ENCODE data around the gene MPDU1. TPM values are rescaled to one million over a fixed set of nuclear protein-coding genes. Genes with fewer than 3 reads are reported as not detected.
"Not testable (repeated sequence)": the region's sequence is repeated elsewhere in the genome, so short reads cannot be mapped to it uniquely, and the experiment has no call there.

Gene MPDU1
- total RNA-seq, 4 donors from 2014 or later, result 86.5 to 144 (median 122) TPM

GRCh38 chr17:7620835-7621234 is 37.2 kb downstream of the MPDU1 start:
- ATAC-seq (ENCODE audit: low FRiP score), result no peak
- no peak for TF ChIP-seq CTCF (IDR thresholded peaks at IDR 0.05)
- no peak for DNase-seq (ENCODE audit: low spot score)

- TF ChIP-seq CTCF (IDR thresholded peaks at IDR 0.05), result no peak
- no peak for DNase-seq (ENCODE audit: low spot score)
- ATAC-seq (ENCODE audit: low FRiP score), result no peak
These were observed 40.0 kb downstream of the MPDU1 start for GRCh38 chr17:7623661-7624060.

GRCh38 chr17:7625749-7626148 is 42.1 kb downstream of the MPDU1 start:
- not testable (repeated sequence) for ATAC-seq (ENCODE audit: low FRiP score); DNase-seq (ENCODE audit: low spot score)

- ATAC-seq (ENCODE audit: low FRiP score) (no peak), DNase-seq (ENCODE audit: low spot score) (no peak)
- TF ChIP-seq CTCF (IDR thresholded peaks at IDR 0.05), result no peak
These were observed 42.7 kb downstream of the MPDU1 start for GRCh38 chr17:7626307-7626706.

GRCh38 chr17:7626956-7627249 is 43.3 kb downstream of the MPDU1 start:
- no peak for TF ChIP-seq CTCF (IDR thresholded peaks at IDR 0.05)
- DNase-seq (ENCODE audit: low spot score), result no peak
- no peak for ATAC-seq (ENCODE audit: low FRiP score)

- no peak for TF ChIP-seq CTCF (IDR thresholded peaks at IDR 0.05)
- DNase-seq (ENCODE audit: low spot score) (peak; percentile 79), ATAC-seq (ENCODE audit: low FRiP score) (peak; percentile 98)
These were observed 43.8 kb downstream of the MPDU1 start, which contains the start of gene SAT2 for GRCh38 chr17:7627250-7628121. SAT2 (minus strand) TSS chr17:7627821; CDS start chr17:7627635, 186 bp downstream.

GRCh38 chr17:7629939-7630571 is 46.4 kb downstream of the MPDU1 start, which contains the start of gene SHBG:
SHBG (plus strand) TSS chr17:7630135; CDS start chr17:7630173, 38 bp downstream.
- no peak for ATAC-seq (ENCODE audit: low FRiP score)
- no peak for DNase-seq (ENCODE audit: low spot score)
- no peak for TF ChIP-seq CTCF (IDR thresholded peaks at IDR 0.05)
